Measurements from ENCODE around the gene PLCH1. TPM values are rescaled to one million over a fixed set of nuclear protein-coding genes. Genes with fewer than 3 reads are reported as not detected.

The PLCH1 gene
- total and polyA plus RNA-seq, 4 donors, result 0.03 to 1.0 (median 0.22) TPM

GRCh38 chr3:155763870-155764463 is 19.1 kb upstream of the PLCH1 start:
- 92% methylated on average over 3 of the region's 3 CpGs for WGBS
- Histone ChIP-seq H3K4me1 (ENCODE audit: control insufficient read depth in 4 of 4, insufficient read depth in 4 of 4, low read length in 3 of 4) (no peaks in the 10 kb centered on the region), H3K27me3 (ENCODE audit: control insufficient read depth in 4 of 4, insufficient read depth in 4 of 4, low read length in 3 of 4) (no peaks in the 10 kb centered on the region), H3K9ac (ENCODE audit: low read depth in 1 of 2, low read length in 2 of 2) (no peak overlapping the region), H3K4me3 (ENCODE audit: low read depth in 1 of 3, low read length in 3 of 3) (no peak overlapping the region), H3K27ac (ENCODE audit: low read depth in 1 of 2, low read length in 2 of 2) (no peak overlapping the region), H3K9me3 (ENCODE audit: control insufficient read depth in 4 of 4, low read length in 3 of 4) (no peaks in the 10 kb centered on the region), H3K36me3 (ENCODE audit: control insufficient read depth in 4 of 4, insufficient read depth in 3 of 4, low read depth in 1 of 4, low read length in 3 of 4) (no peaks in the 10 kb centered on the region)
- TF ChIP-seq YY1 (IDR thresholded peaks at IDR 0.05) (no peak), JUND (IDR thresholded peaks at IDR 0.05) (no peak), EGR1 (IDR thresholded peaks at IDR 0.05; ENCODE audit: low read depth in 2 of 2) (no peak), SP1 (IDR thresholded peaks at IDR 0.05) (no peak), TAF1 (conservative IDR thresholded peaks at IDR 0.05) (no peak), HNF4G (IDR thresholded peaks at IDR 0.05) (no peak), RXRA (IDR thresholded peaks at IDR 0.05) (no peak)
- no peak for DNase-seq (ENCODE audit: low spot score)

- no peaks in the 10 kb centered on the region for H3K4me1 ChIP-seq (ENCODE audit: control insufficient read depth in 4 of 4, insufficient read depth in 4 of 4, low read length in 3 of 4)
- no peak for TF ChIP-seq FOXA1 (IDR thresholded peaks at IDR 0.05)
- H3K4me3 ChIP-seq (ENCODE audit: low read depth in 1 of 3, low read length in 3 of 3), result no peak overlapping the region
- no peak overlapping the region for H3K27ac ChIP-seq (ENCODE audit: low read depth in 1 of 2, low read length in 2 of 2)
- WGBS, result over 99% methylated on average over 4 of the region's 4 CpGs
- no peak for DNase-seq (ENCODE audit: low spot score)
- H3K9ac ChIP-seq (ENCODE audit: low read depth in 1 of 2, low read length in 2 of 2), result no peak overlapping the region
- H3K27me3 ChIP-seq (ENCODE audit: control insufficient read depth in 4 of 4, insufficient read depth in 4 of 4, low read length in 3 of 4), result no peaks in the 10 kb centered on the region
- H3K9me3 ChIP-seq (ENCODE audit: control insufficient read depth in 4 of 4, low read length in 3 of 4), result no peaks in the 10 kb centered on the region
- H3K36me3 ChIP-seq (ENCODE audit: control insufficient read depth in 4 of 4, insufficient read depth in 3 of 4, low read depth in 1 of 4, low read length in 3 of 4), result no peaks in the 10 kb centered on the region
Observed at GRCh38 chr3:155760653-155761052, 15.8 kb upstream of the PLCH1 start.

GRCh38 chr3:155757577-155757976 is 12.7 kb upstream of the PLCH1 start:
- no peak overlapping the region for H3K9ac ChIP-seq (ENCODE audit: low read depth in 1 of 2, low read length in 2 of 2)
- H3K27ac ChIP-seq (ENCODE audit: low read depth in 1 of 2, low read length in 2 of 2), result no peak overlapping the region
- H3K9me3 ChIP-seq (ENCODE audit: control insufficient read depth in 4 of 4, low read length in 3 of 4), result no peaks in the 10 kb centered on the region
- no peaks in the 10 kb centered on the region for H3K36me3 ChIP-seq (ENCODE audit: control insufficient read depth in 4 of 4, insufficient read depth in 3 of 4, low read depth in 1 of 4, low read length in 3 of 4)
- TF ChIP-seq REST (IDR thresholded peaks at IDR 0.05), result no peak
- no peak for TF ChIP-seq ATF3 (IDR thresholded peaks at IDR 0.05)
- TF ChIP-seq FOXA1 (IDR thresholded peaks at IDR 0.05), result no peak
- TF ChIP-seq NR2F2 (IDR thresholded peaks at IDR 0.05), result no peak
- TF ChIP-seq HNF4G (IDR thresholded peaks at IDR 0.05), result no peak
- no peak for TF ChIP-seq SP1 (IDR thresholded peaks at IDR 0.05)
- no peak for TF ChIP-seq JUND (IDR thresholded peaks at IDR 0.05)
- no peak for TF ChIP-seq GABPA (IDR thresholded peaks at IDR 0.05 in 1 of 2, conservative IDR thresholded peaks at IDR 0.05 in 1 of 2)
- TF ChIP-seq TAF1 (conservative IDR thresholded peaks at IDR 0.05), result no peak
- no peak for TF ChIP-seq ZBTB33 (IDR thresholded peaks at IDR 0.05)
- no peak for TF ChIP-seq MAX (IDR thresholded peaks at IDR 0.05)
- no peak for TF ChIP-seq EGR1 (IDR thresholded peaks at IDR 0.05; ENCODE audit: low read depth in 2 of 2)
- TF ChIP-seq RXRA (IDR thresholded peaks at IDR 0.05), result no peak
- TF ChIP-seq HNF4A (conservative IDR thresholded peaks at IDR 0.05), result no peak
- TF ChIP-seq FOXA2 (IDR thresholded peaks at IDR 0.05), result no peak
- TF ChIP-seq CTCF (IDR thresholded peaks at IDR 0.05; ENCODE audit: low read depth, low read length, missing input control), result no peak
- no peak for TF ChIP-seq YY1 (IDR thresholded peaks at IDR 0.05)
- TF ChIP-seq RAD21 (IDR thresholded peaks at IDR 0.05), result no peak
- H3K4me3 ChIP-seq (ENCODE audit: low read depth in 1 of 3, low read length in 3 of 3), result no peak overlapping the region
- no peaks in the 10 kb centered on the region for H3K4me1 ChIP-seq (ENCODE audit: control insufficient read depth in 4 of 4, insufficient read depth in 4 of 4, low read length in 3 of 4)
- H3K27me3 ChIP-seq (ENCODE audit: control insufficient read depth in 4 of 4, insufficient read depth in 4 of 4, low read length in 3 of 4), result no peaks in the 10 kb centered on the region
- 97% methylated on average over 7 of the region's 7 CpGs for WGBS
- DNase-seq (ENCODE audit: low spot score), result no peak
